H1 (cell line): Measurements from ENCODE around the gene LOXHD1. TPM values are rescaled to one million over a fixed set of nuclear protein-coding genes. Genes with fewer than 3 reads are reported as not detected.

Experiments used
- ATF3 ChIP-seq: IDR thresholded peaks from 2 replicates; pipeline ENCODE4 v1.6.1; 2011; ENCODE audit warnings: low read depth, mild to moderate bottlenecking, low read length; ENCODE audit not compliant: insufficient read depth
- NRF1 ChIP-seq: IDR thresholded peaks from 2 replicates; pipeline ENCODE4 v1.6.1; 2011; ENCODE audit warnings: mild to moderate bottlenecking, low read depth, low read length, improper control_type of control experiment
- PHF8 ChIP-seq: fragments of 200-600 bp; sonication (generic); conservative IDR thresholded peaks from 2 replicates; pipeline ENCODE4 v1.7.1; 2012; ENCODE audit warnings: low read depth, mild to moderate bottlenecking, inconsistent platforms, low read length, moderate library complexity
- polyA plus RNA-seq, 7 experiments: library from polyadenylated mRNA; depleted of rRNA in 3 of 7; stranded (reverse) in 5 of 7; unstranded in 2 of 7; fragments of >200 nt in 5 of 7; fragments of 200-250 nt in 2 of 7; gene quantifications; 1 replicate in 5 of 7; 2 replicates in 1 of 7; 4 replicates in 1 of 7; pipeline versions ENCODE4 v1.2.1 to v1.2.3, GENCODE V29; 2011 to 2013; ENCODE audit warnings: missing spikeins in 2 of 7, mixed read lengths in 2 of 7
- total RNA-seq: library from RNA; stranded (reverse); fragmentation: NEBNext Ultra II Directional; extraction: Animal tissue kit (Norgen Biotek cat#: 25700); gene quantifications from 2 replicates; pipeline ENCODE4 v1.2.1, GENCODE V29; 2021
- TF ChIP-seq, protein P1 (sequence below): fragments of 300-600 bp; sonication (generic); IDR thresholded peaks from 2 replicates; pipeline ENCODE4 v1.7.1; 2012; ENCODE audit warnings: low read length, moderate library complexity, mild to moderate bottlenecking, inconsistent platforms; ENCODE audit not compliant: insufficient replicate concordance

LOXHD1 gene
- total and polyA plus RNA-seq, 2 of the 8 experiments (the other 6 are each of a cell fraction or from before 2014, with no cell fraction given), result 0.02 TPM; not detected in 1

- TF ChIP-seq, protein P1, sequence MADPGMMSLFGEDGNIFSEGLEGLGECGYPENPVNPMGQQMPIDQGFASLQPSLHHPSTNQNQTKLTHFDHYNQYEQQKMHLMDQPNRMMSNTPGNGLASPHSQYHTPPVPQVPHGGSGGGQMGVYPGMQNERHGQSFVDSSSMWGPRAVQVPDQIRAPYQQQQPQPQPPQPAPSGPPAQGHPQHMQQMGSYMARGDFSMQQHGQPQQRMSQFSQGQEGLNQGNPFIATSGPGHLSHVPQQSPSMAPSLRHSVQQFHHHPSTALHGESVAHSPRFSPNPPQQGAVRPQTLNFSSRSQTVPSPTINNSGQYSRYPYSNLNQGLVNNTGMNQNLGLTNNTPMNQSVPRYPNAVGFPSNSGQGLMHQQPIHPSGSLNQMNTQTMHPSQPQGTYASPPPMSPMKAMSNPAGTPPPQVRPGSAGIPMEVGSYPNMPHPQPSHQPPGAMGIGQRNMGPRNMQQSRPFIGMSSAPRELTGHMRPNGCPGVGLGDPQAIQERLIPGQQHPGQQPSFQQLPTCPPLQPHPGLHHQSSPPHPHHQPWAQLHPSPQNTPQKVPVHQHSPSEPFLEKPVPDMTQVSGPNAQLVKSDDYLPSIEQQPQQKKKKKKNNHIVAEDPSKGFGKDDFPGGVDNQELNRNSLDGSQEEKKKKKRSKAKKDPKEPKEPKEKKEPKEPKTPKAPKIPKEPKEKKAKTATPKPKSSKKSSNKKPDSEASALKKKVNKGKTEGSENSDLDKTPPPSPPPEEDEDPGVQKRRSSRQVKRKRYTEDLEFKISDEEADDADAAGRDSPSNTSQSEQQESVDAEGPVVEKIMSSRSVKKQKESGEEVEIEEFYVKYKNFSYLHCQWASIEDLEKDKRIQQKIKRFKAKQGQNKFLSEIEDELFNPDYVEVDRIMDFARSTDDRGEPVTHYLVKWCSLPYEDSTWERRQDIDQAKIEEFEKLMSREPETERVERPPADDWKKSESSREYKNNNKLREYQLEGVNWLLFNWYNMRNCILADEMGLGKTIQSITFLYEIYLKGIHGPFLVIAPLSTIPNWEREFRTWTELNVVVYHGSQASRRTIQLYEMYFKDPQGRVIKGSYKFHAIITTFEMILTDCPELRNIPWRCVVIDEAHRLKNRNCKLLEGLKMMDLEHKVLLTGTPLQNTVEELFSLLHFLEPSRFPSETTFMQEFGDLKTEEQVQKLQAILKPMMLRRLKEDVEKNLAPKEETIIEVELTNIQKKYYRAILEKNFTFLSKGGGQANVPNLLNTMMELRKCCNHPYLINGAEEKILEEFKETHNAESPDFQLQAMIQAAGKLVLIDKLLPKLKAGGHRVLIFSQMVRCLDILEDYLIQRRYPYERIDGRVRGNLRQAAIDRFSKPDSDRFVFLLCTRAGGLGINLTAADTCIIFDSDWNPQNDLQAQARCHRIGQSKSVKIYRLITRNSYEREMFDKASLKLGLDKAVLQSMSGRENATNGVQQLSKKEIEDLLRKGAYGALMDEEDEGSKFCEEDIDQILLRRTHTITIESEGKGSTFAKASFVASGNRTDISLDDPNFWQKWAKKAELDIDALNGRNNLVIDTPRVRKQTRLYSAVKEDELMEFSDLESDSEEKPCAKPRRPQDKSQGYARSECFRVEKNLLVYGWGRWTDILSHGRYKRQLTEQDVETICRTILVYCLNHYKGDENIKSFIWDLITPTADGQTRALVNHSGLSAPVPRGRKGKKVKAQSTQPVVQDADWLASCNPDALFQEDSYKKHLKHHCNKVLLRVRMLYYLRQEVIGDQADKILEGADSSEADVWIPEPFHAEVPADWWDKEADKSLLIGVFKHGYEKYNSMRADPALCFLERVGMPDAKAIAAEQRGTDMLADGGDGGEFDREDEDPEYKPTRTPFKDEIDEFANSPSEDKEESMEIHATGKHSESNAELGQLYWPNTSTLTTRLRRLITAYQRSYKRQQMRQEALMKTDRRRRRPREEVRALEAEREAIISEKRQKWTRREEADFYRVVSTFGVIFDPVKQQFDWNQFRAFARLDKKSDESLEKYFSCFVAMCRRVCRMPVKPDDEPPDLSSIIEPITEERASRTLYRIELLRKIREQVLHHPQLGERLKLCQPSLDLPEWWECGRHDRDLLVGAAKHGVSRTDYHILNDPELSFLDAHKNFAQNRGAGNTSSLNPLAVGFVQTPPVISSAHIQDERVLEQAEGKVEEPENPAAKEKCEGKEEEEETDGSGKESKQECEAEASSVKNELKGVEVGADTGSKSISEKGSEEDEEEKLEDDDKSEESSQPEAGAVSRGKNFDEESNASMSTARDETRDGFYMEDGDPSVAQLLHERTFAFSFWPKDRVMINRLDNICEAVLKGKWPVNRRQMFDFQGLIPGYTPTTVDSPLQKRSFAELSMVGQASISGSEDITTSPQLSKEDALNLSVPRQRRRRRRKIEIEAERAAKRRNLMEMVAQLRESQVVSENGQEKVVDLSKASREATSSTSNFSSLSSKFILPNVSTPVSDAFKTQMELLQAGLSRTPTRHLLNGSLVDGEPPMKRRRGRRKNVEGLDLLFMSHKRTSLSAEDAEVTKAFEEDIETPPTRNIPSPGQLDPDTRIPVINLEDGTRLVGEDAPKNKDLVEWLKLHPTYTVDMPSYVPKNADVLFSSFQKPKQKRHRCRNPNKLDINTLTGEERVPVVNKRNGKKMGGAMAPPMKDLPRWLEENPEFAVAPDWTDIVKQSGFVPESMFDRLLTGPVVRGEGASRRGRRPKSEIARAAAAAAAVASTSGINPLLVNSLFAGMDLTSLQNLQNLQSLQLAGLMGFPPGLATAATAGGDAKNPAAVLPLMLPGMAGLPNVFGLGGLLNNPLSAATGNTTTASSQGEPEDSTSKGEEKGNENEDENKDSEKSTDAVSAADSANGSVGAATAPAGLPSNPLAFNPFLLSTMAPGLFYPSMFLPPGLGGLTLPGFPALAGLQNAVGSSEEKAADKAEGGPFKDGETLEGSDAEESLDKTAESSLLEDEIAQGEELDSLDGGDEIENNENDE, result no peak
- TF ChIP-seq NRF1 (no peak), PHF8 (no peak), ATF3 (no peak)
Observed at GRCh38 chr18:46449033-46449432, 208.0 kb downstream of the LOXHD1 start (continued).
